GM12878 (cell line): Measurements from ENCODE around the gene MGAT1. TPM values are rescaled to one million over a fixed set of nuclear protein-coding genes. Genes with fewer than 3 reads are reported as not detected.
A peak's percentile ranks its signal among the peaks of the same experiment; 100 is the strongest.

Experiments used
- ATAC-seq: fragments of 200-7000 bp; cut with Tn5 transposase; 3 replicates; pipeline ENCODE4 v1.9.1; 2020; ENCODE audit warnings: mild to moderate bottlenecking, moderate library complexity
- BruUV-seq: library from RNA; stranded (reverse); fragments of 400-500 nt; replicated peaks from 2 replicates; lab custom pipeline; 2021; lab: Mats Ljungman, UMichigan
- CTCF ChIA-PET: fragments of 300-600 bp; sonication (Branson Sonifier 250); formaldehyde crosslinking; extraction: SDS; loops from one replicate; lab custom pipeline; 2021; ENCODE audit warnings: inconsistent platforms; lab: Yijun Ruan, JAX
- POLR2A ChIA-PET: fragments of 350-600 bp; formaldehyde crosslinking; extraction: SDS; loops from one replicate; lab custom pipeline; 2021; ENCODE audit warnings: inconsistent platforms; lab: Charles Lee
- RAD21 ChIA-PET: fragments of 300-600 bp; sonication (Branson Sonifier 250); formaldehyde crosslinking; loops from one replicate; lab custom pipeline; 2023; ENCODE audit warnings: antibody characterized with exemption; ENCODE audit not compliant: unreplicated experiment; lab: Charles Lee
- SMC1A ChIA-PET: fragments of 300-600 bp; sonication (Branson Sonifier 250); formaldehyde crosslinking; loops from one replicate; lab custom pipeline; 2023; ENCODE audit not compliant: unreplicated experiment, uncharacterized antibody; lab: Charles Lee
- DNase-seq: peaks from one replicate; pipeline ENCODE4 v3.0.0-alpha.2; 2011; ENCODE audit warnings: low read depth, low spot score
- FAIRE-seq: peaks from 3 replicates; lab custom pipeline; 2011; peaks lifted over from hg19 to GRCh38; lab: Jason Lieb, UNC
- H2AFZ ChIP-seq: 2 replicates; pipeline ENCODE4 v1.6.0; 2011; ENCODE audit warnings: low read depth, low read length, control low read depth; ENCODE audit not compliant: control insufficient read depth
- H3K27ac ChIP-seq: 2 replicates; pipeline ENCODE4 v1.5.1; 2011; ENCODE audit warnings: control low read depth; ENCODE audit not compliant: control insufficient read depth, insufficient read depth
- H3K27me3 ChIP-seq, 2 experiments: replicated peaks in 1 of 2; 2 replicates each; pipeline versions ENCODE4 v1.6.0 to v1.6.1; 2011; ENCODE audit warnings: low read length in 1 of 2; ENCODE audit not compliant: control insufficient read depth in 2 of 2, insufficient read depth in 2 of 2
- H3K36me3 ChIP-seq, 2 experiments: 2 replicates each; pipeline ENCODE4 v1.5.1; 2011; ENCODE audit warnings: low read length in 1 of 2; ENCODE audit not compliant: control insufficient read depth in 2 of 2, insufficient read depth in 2 of 2
- H3K4me1 ChIP-seq: 2 replicates; pipeline ENCODE4 v1.6.1; 2011; ENCODE audit warnings: mild to moderate bottlenecking, low read length, moderate library complexity, mixed read lengths; ENCODE audit not compliant: control insufficient read depth, insufficient read depth
- H3K4me2 ChIP-seq: 2 replicates; pipeline ENCODE4 v1.6.0; 2011; ENCODE audit warnings: control low read depth; ENCODE audit not compliant: control insufficient read depth, insufficient read depth
- H3K4me3 ChIP-seq: fragments of 200-600 bp; sonication (generic); 2 replicates; pipeline ENCODE4 v1.5.1; 2016
- H3K79me2 ChIP-seq: 2 replicates; pipeline ENCODE4 v1.6.0; 2011; ENCODE audit warnings: low read length; ENCODE audit not compliant: control insufficient read depth, insufficient read depth
- H3K9ac ChIP-seq: 2 replicates; pipeline ENCODE4 v1.8.0; 2011; ENCODE audit warnings: low read length, control low read depth, mixed read lengths; ENCODE audit not compliant: control insufficient read depth, insufficient read depth
- H3K9me3 ChIP-seq: replicated peaks from 3 replicates; pipeline ENCODE4 v1.5.1; 2011; ENCODE audit warnings: mild to moderate bottlenecking, low read length; ENCODE audit not compliant: control insufficient read depth, insufficient read depth
- H4K20me1 ChIP-seq: 2 replicates; pipeline ENCODE4 v1.6.0; 2011; ENCODE audit not compliant: control insufficient read depth, insufficient read depth
- BCLAF1 ChIP-seq: fragments of 450-650 bp; IDR thresholded peaks from 2 replicates; pipeline ENCODE4 v1.6.1; 2017; ENCODE audit warnings: antibody characterized with exemption, mild to moderate bottlenecking, moderate library complexity
- BRCA1 ChIP-seq: IDR thresholded peaks from 2 replicates; pipeline ENCODE4 v1.6.1; 2011; ENCODE audit warnings: low read depth, low read length, improper control_type of control experiment
- CBX5 ChIP-seq: sonication (generic); IDR thresholded peaks from 2 replicates; pipeline ENCODE4 v1.6.1; 2016; ENCODE audit warnings: low read depth, moderate library complexity, mild to moderate bottlenecking, inconsistent platforms
- CHD1 ChIP-seq: IDR thresholded peaks from 2 replicates; pipeline ENCODE4 v1.6.1; 2012; ENCODE audit warnings: low read depth, low read length, improper control_type of control experiment
- CREB1 ChIP-seq: IDR thresholded peaks from 2 replicates; pipeline ENCODE4 v1.6.1; 2012; ENCODE audit warnings: low read depth, mild to moderate bottlenecking, inconsistent platforms
- HDAC2 ChIP-seq: fragments of 200-600 bp; sonication (generic); IDR thresholded peaks from 2 replicates; pipeline ENCODE4 v1.6.1; 2017
- IRF3 ChIP-seq: fragments of 450-650 bp; IDR thresholded peaks from 2 replicates; pipeline ENCODE4 v1.6.1; 2014; ENCODE audit warnings: mild to moderate bottlenecking
- RAD21 ChIP-seq: IDR thresholded peaks from 2 replicates; pipeline ENCODE4 v1.6.1; 2011; ENCODE audit warnings: mild to moderate bottlenecking, low read depth, low read length, moderate library complexity; ENCODE audit not compliant: insufficient read depth
- RFX5 ChIP-seq: IDR thresholded peaks from 2 replicates; pipeline ENCODE4 v1.6.1; 2011; ENCODE audit warnings: low read depth, low read length, improper control_type of control experiment
- RUNX3 ChIP-seq: IDR thresholded peaks from 2 replicates; pipeline ENCODE4 v1.6.1; 2012; ENCODE audit warnings: low read length, inconsistent platforms
- SMARCA5 ChIP-seq: fragments of 450-650 bp; IDR thresholded peaks from 2 replicates; pipeline ENCODE4 v1.6.1; 2017; ENCODE audit warnings: mild to moderate bottlenecking
- SREBF2 ChIP-seq: IDR thresholded peaks from 2 replicates; pipeline ENCODE4 v1.6.1; 2012; ENCODE audit warnings: mild to moderate bottlenecking, low read length
- SUZ12 ChIP-seq: fragments of 200-600 bp; sonication (generic); IDR thresholded peaks from one replicate; pipeline ENCODE4 v1.6.1; 2018; ENCODE audit warnings: antibody characterized with exemption, mild to moderate bottlenecking; ENCODE audit not compliant: unreplicated experiment
- TCF12 ChIP-seq: IDR thresholded peaks from 2 replicates; pipeline ENCODE4 v1.6.1; 2011; ENCODE audit warnings: low read depth, mild to moderate bottlenecking, low read length
- YBX1 ChIP-seq: fragments of 450-650 bp; IDR thresholded peaks from 2 replicates; pipeline ENCODE4 v1.6.1; 2016; ENCODE audit warnings: antibody characterized with exemption
- ZBTB40 ChIP-seq: fragments of 450-650 bp; IDR thresholded peaks from 2 replicates; pipeline ENCODE4 v1.6.1; 2016; ENCODE audit warnings: mild to moderate bottlenecking, moderate library complexity, borderline replicate concordance
- ZSCAN29 ChIP-seq: fragments of 450-650 bp; IDR thresholded peaks from 2 replicates; pipeline ENCODE4 v1.6.1; 2017; ENCODE audit warnings: mild to moderate bottlenecking, moderate library complexity
- WGBS: methylation state at CpG from one replicate; pipeline ENCODE4 v1.1.6; 2016; ENCODE audit warnings: low lambda C conversion rate; ENCODE audit not compliant: insufficient replicate concordance, insufficient coverage; ENCODE audit errors: missing lambda C conversion rate; 5-methylcytosine and 5-hydroxymethylcytosine counted together
- in situ Hi-C: fragments of 300-500 bp; cut with MboI; formaldehyde crosslinking; loops from 9 replicates; pipeline ENCODE4 v1.14.3; 2018; ENCODE audit warnings: mixed read lengths
- intact Hi-C: fragments of 100-400 bp; cut with micrococcal nuclease; formaldehyde crosslinking; loops from one replicate; pipeline ENCODE4 v1.14.2; 2022; ENCODE audit not compliant: unreplicated experiment
- polyA plus RNA-seq, 11 experiments: library from polyadenylated mRNA; depleted of rRNA in 4 of 11; unstranded in 6 of 11; stranded (reverse) in 5 of 11; fragments of >200 nt; fragmentation: Nextera tagmentation in 4 of 11; fragmentation: Illumina TruSeq in 1 of 11; extraction: Ambion mirVana in 4 of 11; extraction: Trizol in 1 of 11; gene quantifications; 1 replicate in 1 of 11; 2 replicates in 10 of 11; pipeline versions ENCODE4 v1.2.1 to v1.2.3, GENCODE V29; 2011 to 2016; ENCODE audit warnings: inconsistent platforms in 2 of 11, missing spikeins in 2 of 11, low read depth in 1 of 11
- total RNA-seq, 4 experiments: library from RNA; depleted of rRNA in 3 of 4; stranded (reverse); fragments of >200 nt in 3 of 4; fragmentation: Illumina TruSeq in 1 of 4; extraction: Trizol in 1 of 4; gene quantifications; 2 replicates each; pipeline versions ENCODE4 v1.2.1 to v1.2.3, GENCODE V29; 2013 to 2021

The MGAT1 gene
- total and polyA plus RNA-seq, 10 of the 15 experiments (the other 5 are each of a cell fraction or from before 2014, with no cell fraction given) = 3.1 to 88.4 (median 62.7) TPM

- no peaks in the 10 kb centered on the region for H3K27me3 ChIP-seq
- no peak for FAIRE-seq
- H3K79me2 ChIP-seq = peaks cover 71% of the 10 kb centered on the region
- no peak for TF ChIP-seq HDAC2
- no peak for TF ChIP-seq RAD21
- TF ChIP-seq SMARCA5 = no peak
- no peak for TF ChIP-seq BRCA1
- no peak for TF ChIP-seq YBX1
- TF ChIP-seq SUZ12 = no peak
- no peak for TF ChIP-seq IRF3
- no peak for TF ChIP-seq CHD1
- no peak for TF ChIP-seq CREB1
- TF ChIP-seq CBX5 = no peak
- no peak for TF ChIP-seq SREBF2
- TF ChIP-seq ZSCAN29 = no peak
- no peak for TF ChIP-seq RFX5
- TF ChIP-seq BCLAF1 = no peak
- no peak for TF ChIP-seq RUNX3
- no peak for TF ChIP-seq ZBTB40
- TF ChIP-seq TCF12 = no peak
Measured at GRCh38 chr5:180807654-180808414, 5.2 kb upstream of the MGAT1 start.

More at GRCh38 chr5:180807654-180808414, 5.2 kb upstream of the MGAT1 start:
- peak overlapping the region; percentile 97 for H3K4me3 ChIP-seq
- H3K4me2 ChIP-seq = peak overlapping the region; percentile 79
- ChIA-PET SMC1A (interaction anchor here (1.0 to 3.1 kb wide), 11 partner anchors 13 to 377 kb away, joined by 3 to 13 read pairs (median 6); no protein-coding TSS in a partner anchor), RAD21 (interaction anchor here (0.7 to 2.4 kb wide), 10 partner anchors 11 to 365 kb away, joined by 3 to 12 read pairs (median 4); partner anchors contain the start of gene ZFP62), CTCF (interaction anchor here (0.5 to 2.4 kb wide), 10 partner anchors 10 to 379 kb away, joined by 3 to 14 read pairs (median 4); no protein-coding TSS in a partner anchor), POLR2A (interaction anchor here (1.2 to 2.5 kb wide), 6 partner anchors 10 to 381 kb away, joined by 3 to 31 read pairs (median 7); no protein-coding TSS in a partner anchor)
- intact Hi-C loops = loop anchor here (5.0 to 10.0 kb wide), 2 partner anchors 347 to 364 kb away; no protein-coding TSS in a partner anchor
- no peaks in the 10 kb centered on the region; a peak in 1 of 4 replicates for H3K36me3 ChIP-seq
- H2AFZ ChIP-seq = no peak overlapping the region
- no peaks in the 10 kb centered on the region for H4K20me1 ChIP-seq
- in situ Hi-C loops = loop anchor here (25.0 kb wide), 1 partner anchor 996 kb away; the partner anchor contains the start of genes MGAT4B and SQSTM1
- H3K9ac ChIP-seq = peak overlapping the region; percentile 90
- H3K4me1 ChIP-seq = peaks cover 24% of the 10 kb centered on the region
- no peak for DNase-seq
- H3K27ac ChIP-seq = peak overlapping the region; percentile 94
- no TSS peak for BruUV-seq
- WGBS = 38% methylated on average over 6 of the region's 6 CpGs
- H3K9me3 ChIP-seq = no peaks in the 10 kb centered on the region
- no peak for ATAC-seq
